Smooth muscle cell (in vitro differentiated cells): ENCODE data around the gene TMEM44. TPM values are rescaled to one million over a fixed set of nuclear protein-coding genes. Genes with fewer than 3 reads are reported as not detected.

Experiments used
- DNase-seq: peaks from one replicate; lab custom pipeline; 2025; ENCODE audit not compliant: unreplicated experiment; lab: John Stamatoyannopoulos, UW
- H2AFZ ChIP-seq: fragments of 200-600 bp; sonication (generic); 2 replicates; pipeline ENCODE4 v1.6.0; 2016; ENCODE audit warnings: antibody characterized with exemption, low read depth, mild to moderate bottlenecking
- H3F3A ChIP-seq: fragments of 200-600 bp; sonication (generic); 2 replicates; pipeline ENCODE4 v1.6.0; 2017; ENCODE audit warnings: antibody characterized with exemption, low read depth
- H3K27ac ChIP-seq: fragments of 200-600 bp; sonication (generic); 2 replicates; pipeline ENCODE4 v1.5.1; 2016; ENCODE audit warnings: low read depth, mild to moderate bottlenecking
- H3K27me3 ChIP-seq: fragments of 200-600 bp; sonication (generic); 2 replicates; pipeline ENCODE4 v1.6.1; 2016; ENCODE audit warnings: low read depth, mild to moderate bottlenecking
- H3K36me3 ChIP-seq: fragments of 200-600 bp; sonication (generic); 2 replicates; pipeline ENCODE4 v1.5.1; 2016; ENCODE audit warnings: low read depth
- H3K4me1 ChIP-seq: fragments of 200-600 bp; sonication (generic); 2 replicates; pipeline ENCODE4 v1.5.1; 2016; ENCODE audit warnings: low read depth
- H3K4me2 ChIP-seq: fragments of 200-600 bp; sonication (generic); 2 replicates; pipeline ENCODE4 v1.6.0; 2016; ENCODE audit warnings: mild to moderate bottlenecking
- H3K4me3 ChIP-seq: fragments of 200-600 bp; sonication (generic); 2 replicates; pipeline ENCODE4 v1.5.1; 2016; ENCODE audit warnings: mild to moderate bottlenecking
- H3K79me2 ChIP-seq: fragments of 200-600 bp; sonication (generic); 2 replicates; pipeline ENCODE4 v1.6.0; 2016; ENCODE audit warnings: low read depth, mild to moderate bottlenecking
- H3K9ac ChIP-seq: fragments of 200-600 bp; sonication (generic); 2 replicates; pipeline ENCODE4 v1.6.0; 2016; ENCODE audit warnings: low read depth
- H3K9me3 ChIP-seq: fragments of 200-600 bp; sonication (generic); replicated peaks from 2 replicates; pipeline ENCODE4 v1.5.1; 2016; ENCODE audit warnings: low read depth
- H4K20me1 ChIP-seq: fragments of 200-600 bp; sonication (generic); 2 replicates; pipeline ENCODE4 v1.6.0; 2016; ENCODE audit warnings: low read depth
- WGBS: methylation state at CpG from one replicate; pipeline ENCODE4 v1.1.7; 2016; ENCODE audit warnings: low lambda C conversion rate; 5-methylcytosine and 5-hydroxymethylcytosine counted together
- polyA plus RNA-seq: library from polyadenylated mRNA; unstranded; fragments of >200 nt; fragmentation: Nextera tagmentation; extraction: Ambion mirVana; gene quantifications from 2 replicates; pipeline ENCODE4 v1.2.1, GENCODE V29; 2016
- total RNA-seq: library from RNA; depleted of rRNA; stranded (reverse); fragments of >200 nt; gene quantifications from 2 replicates; pipeline ENCODE4 v1.2.3, GENCODE V29; 2014
- TF ChIP-seq, protein P1 (sequence below): fragments of 200-600 bp; sonication (generic); IDR thresholded peaks from 2 replicates; pipeline ENCODE4 v1.5.1; 2017; ENCODE audit warnings: borderline replicate concordance, mild to moderate bottlenecking, antibody characterized with exemption; ENCODE audit not compliant: insufficient read depth, poor library complexity, severe bottlenecking

The TMEM44 gene
- total and polyA plus RNA-seq, 2 experiments from 2014 or later: 12.7 to 18.4 TPM

DNA sequence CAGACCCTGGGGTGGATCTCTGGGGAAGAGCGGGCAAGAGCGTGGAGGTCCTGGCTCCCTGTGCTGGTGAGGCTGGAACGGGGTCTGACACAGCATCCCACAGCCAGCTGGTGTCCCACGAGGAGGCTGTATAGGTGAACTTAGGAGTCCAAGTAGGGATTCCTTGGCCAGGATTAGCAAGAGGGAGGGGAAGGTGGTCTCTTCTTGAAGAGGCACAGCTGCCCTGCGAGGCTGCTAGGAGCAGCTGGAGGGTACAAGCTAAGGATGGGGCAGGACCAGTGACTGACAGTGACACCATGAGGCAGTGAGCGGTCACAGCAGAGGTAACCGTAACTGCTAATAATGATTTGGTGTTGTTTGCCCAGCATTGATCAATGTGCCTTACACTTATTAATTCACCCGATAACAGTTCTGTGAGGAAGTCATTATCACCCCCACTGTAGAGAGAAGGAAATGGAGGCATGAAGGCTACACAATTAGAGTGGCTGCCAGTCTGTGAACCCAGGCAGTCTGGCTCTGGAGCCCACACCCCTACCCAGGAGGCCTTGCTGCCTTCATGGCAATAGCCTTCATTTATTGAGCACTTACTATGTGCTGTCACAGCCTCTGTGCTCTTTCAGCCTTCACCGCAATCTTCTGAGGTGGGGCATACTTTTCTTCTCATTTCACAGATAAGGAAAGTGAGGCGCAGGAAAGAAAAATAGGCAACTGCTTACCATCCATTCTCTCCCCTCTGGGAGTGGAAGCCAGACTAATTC, 59.4 kb downstream of the TMEM44 start:
- H3K79me2 ChIP-seq: no peaks in the 10 kb centered on the region
- peaks cover 10% of the 10 kb centered on the region for H3K4me1 ChIP-seq
- no peak overlapping the region for H2AFZ ChIP-seq
- H3F3A ChIP-seq: peaks cover 14% of the 10 kb centered on the region
- no peak overlapping the region for H3K4me2 ChIP-seq
- TF ChIP-seq, protein P1, sequence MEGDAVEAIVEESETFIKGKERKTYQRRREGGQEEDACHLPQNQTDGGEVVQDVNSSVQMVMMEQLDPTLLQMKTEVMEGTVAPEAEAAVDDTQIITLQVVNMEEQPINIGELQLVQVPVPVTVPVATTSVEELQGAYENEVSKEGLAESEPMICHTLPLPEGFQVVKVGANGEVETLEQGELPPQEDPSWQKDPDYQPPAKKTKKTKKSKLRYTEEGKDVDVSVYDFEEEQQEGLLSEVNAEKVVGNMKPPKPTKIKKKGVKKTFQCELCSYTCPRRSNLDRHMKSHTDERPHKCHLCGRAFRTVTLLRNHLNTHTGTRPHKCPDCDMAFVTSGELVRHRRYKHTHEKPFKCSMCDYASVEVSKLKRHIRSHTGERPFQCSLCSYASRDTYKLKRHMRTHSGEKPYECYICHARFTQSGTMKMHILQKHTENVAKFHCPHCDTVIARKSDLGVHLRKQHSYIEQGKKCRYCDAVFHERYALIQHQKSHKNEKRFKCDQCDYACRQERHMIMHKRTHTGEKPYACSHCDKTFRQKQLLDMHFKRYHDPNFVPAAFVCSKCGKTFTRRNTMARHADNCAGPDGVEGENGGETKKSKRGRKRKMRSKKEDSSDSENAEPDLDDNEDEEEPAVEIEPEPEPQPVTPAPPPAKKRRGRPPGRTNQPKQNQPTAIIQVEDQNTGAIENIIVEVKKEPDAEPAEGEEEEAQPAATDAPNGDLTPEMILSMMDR: peak; percentile 19
- no peaks in the 10 kb centered on the region for H3K9me3 ChIP-seq
- H3K4me3 ChIP-seq: no peak overlapping the region
- H4K20me1 ChIP-seq: no peaks in the 10 kb centered on the region
- peak overlapping the region; percentile 88 for H3K27ac ChIP-seq
- H3K9ac ChIP-seq: peak overlapping the region; percentile 6
- 89% methylated on average over 10 of the region's 10 CpGs for WGBS
- DNase-seq: no peak
- H3K27me3 ChIP-seq: no peaks in the 10 kb centered on the region
- no peaks in the 10 kb centered on the region for H3K36me3 ChIP-seq

DNA sequence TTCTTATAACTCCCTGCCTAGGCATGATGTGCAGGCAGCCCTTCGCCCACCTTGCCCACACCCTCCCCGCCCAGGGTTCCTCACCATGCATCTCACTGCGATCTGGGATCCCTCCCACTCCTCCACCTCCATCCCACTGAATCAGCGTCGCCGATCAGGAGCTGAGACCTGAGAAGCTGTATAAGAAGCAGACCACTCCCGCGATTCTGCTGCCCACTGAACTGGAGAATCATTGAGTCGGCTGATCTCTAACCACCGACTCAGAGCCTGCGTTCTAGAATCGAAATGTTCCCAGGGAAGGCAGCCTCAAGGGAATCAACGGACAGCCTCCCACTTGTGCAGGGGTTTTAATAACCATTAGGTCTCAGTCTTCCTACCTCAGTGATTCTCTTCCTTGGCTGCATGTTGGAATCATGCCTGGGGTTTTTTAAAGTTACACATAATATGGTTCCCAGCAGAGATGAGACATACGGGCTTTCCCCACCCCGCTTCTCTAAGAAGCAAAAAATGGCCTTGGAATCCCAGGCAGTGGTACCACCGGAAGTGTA, 60.2 kb downstream of the TMEM44 start:
- Histone ChIP-seq H3K9me3 (no peaks in the 10 kb centered on the region), H3F3A (peaks cover 12% of the 10 kb centered on the region), H3K4me1 (peaks cover 10% of the 10 kb centered on the region), H2AFZ (no peak overlapping the region), H3K4me2 (peak overlapping the region; percentile 44), H3K9ac (peak overlapping the region; percentile 90), H3K27me3 (no peaks in the 10 kb centered on the region), H3K79me2 (no peaks in the 10 kb centered on the region), H3K27ac (peak overlapping the region; percentile 88), H3K36me3 (no peaks in the 10 kb centered on the region), H4K20me1 (no peaks in the 10 kb centered on the region), H3K4me3 (no peak overlapping the region)
- WGBS: 77% methylated on average over 16 of the region's 16 CpGs
- TF ChIP-seq, protein P1: no peak
- no peak for DNase-seq

DNA sequence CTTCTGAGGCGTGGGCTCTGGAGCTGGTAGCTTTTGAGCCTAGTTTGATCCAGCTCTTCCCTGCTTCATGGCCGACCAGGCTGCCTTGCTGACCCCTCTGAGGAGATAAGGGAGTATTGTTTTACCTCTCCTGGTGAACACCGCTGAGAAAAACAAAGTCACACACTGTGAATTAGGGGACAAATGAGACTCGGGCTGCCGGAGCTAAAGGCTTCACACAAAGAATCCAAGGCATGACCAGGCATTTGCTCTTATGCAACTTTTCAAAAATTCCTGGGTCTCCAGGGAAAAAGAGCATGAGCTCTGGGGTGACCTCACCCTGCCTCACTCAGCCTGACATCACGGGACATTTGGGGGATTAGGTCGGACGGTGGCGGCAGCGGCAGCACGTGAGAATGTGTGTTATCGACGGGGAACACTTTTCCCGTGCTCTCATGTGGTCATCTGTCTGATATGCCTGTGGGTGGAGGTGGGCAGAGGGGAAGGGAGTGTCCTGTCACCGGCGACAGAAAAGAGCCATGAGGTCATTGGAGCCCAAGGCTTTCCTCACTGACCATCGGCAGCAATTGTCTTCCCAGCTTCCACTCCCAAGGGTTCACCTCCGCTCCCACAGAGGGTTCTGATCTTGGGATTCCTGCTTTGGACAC, 61.0 kb downstream of the TMEM44 start:
- 24% methylated on average over 18 of the region's 18 CpGs for WGBS
- H3K4me3 ChIP-seq: peak overlapping the region; percentile 6
- TF ChIP-seq, protein P1: no peak
- peak overlapping the region; percentile 90 for H3K9ac ChIP-seq
- no peaks in the 10 kb centered on the region for H3K9me3 ChIP-seq
- no peak overlapping the region for H2AFZ ChIP-seq
- no peaks in the 10 kb centered on the region for H3K27me3 ChIP-seq
- H3K4me1 ChIP-seq: peaks cover 10% of the 10 kb centered on the region
- peak overlapping the region; percentile 88 for H3K27ac ChIP-seq
- H4K20me1 ChIP-seq: no peaks in the 10 kb centered on the region
- H3K36me3 ChIP-seq: no peaks in the 10 kb centered on the region
- peaks cover 12% of the 10 kb centered on the region for H3F3A ChIP-seq
- peak; percentile 34 for DNase-seq
- H3K4me2 ChIP-seq: peak overlapping the region; percentile 79
- no peaks in the 10 kb centered on the region for H3K79me2 ChIP-seq
